Cardiac ventricle fibroblast (primary cell): ENCODE results near the gene PTGES3L. TPM values are rescaled to one million over a fixed set of nuclear protein-coding genes. Genes with fewer than 3 reads are reported as not detected.

Experiments used
- total RNA-seq: library from RNA; depleted of rRNA; stranded (reverse); fragments of >200 nt; gene quantifications from 2 replicates; pipeline ENCODE4 v1.2.3, GENCODE V29; 2015

PTGES3L gene
- total RNA-seq: not detected in 2 replicates

GRCh38 chr17:42979511-42980273 is at the start of gene PTGES3L:
PTGES3L (minus strand) TSS chr17:42980080; CDS start chr17:42980053, 27 bp downstream.

DNA sequence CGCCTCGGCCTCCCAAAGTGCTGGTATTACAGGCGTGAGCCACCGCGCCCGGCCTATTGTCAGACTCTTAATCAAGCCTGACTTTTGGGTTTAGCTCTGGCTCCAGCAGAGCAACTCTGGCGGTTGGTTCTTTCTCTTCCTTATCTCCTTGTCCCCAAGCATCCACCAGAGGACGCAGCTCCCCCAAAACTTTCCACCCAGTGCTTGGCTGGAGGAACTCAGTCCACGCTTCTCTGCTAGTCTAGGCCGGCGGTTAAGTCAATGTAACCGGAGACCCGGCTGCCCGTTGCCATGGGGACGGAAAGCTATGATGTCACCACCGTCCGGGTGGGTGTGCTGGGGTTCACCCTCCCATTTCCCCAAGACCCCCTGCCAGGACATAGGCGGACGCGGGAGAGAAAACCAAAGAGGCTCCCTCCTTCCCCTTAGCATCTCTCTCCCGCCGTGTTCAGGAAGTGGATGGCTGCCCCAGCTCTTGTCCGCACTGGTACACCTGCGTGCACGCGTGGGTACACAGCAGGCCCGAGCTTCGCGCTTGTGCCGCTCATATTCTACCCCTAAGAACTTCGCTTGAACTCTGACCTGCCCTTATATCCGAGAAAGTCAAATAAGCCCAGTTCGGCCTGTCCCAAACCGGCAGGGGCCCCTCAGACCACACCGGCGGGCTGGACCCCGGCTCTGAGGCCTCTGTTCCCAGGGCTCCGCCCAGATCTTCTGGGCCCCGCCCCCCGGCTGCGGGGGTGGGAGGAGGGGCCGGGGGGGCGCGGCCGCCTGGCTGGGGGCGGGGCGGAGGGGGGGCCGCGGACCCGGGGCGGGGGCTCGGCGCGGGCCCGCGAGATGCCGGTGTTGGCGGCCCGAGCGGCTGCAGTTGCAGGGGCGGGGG is 44.8 kb upstream of the PTGES3L start, which contains the start of gene RND2:
Gene RND2 (plus strand): TSS at position 825 of the 883 bp plus-strand sequence. CDS start 117 bp downstream, outside the sequence.

DNA sequence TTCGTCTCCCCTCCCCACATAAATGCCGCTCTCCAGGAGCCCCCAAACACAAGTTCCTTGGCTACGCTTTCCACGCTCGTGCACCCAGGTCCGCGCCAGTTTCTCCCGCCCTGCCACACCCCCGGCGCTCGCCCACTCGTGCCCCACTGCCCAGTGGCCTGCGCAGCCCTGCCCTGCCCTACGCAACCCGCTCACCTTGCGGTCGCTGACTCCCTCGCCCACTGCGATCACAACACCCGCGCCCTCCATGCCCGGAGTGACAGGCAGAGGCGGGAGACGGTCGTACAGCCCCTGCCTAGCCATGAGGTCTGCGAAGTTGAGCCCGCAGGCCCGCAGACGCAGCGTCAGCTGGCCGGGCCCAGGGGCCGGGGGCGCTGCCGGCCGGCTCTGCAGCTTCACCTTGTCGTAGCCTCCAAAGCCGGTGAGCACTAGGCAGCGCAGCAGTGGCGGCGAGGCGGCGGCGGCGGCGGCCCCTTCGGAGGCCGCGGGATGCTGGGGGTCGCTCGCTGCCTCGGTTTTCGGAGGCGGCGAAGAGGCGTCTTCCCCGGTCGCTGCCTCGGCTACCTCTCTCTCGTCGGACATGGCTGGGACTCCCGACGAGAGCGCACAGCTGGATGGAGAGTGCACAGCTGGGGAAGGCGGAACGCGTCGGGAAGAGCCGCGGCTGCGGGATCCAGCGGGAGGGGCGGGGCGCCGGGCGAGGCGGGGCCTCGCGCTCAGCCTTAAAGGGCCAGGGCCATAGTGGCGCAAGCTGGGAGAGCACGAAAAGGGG is 42.0 kb upstream of the PTGES3L start, which contains the start of gene VAT1:
Gene VAT1 (minus strand): TSS at position 645 of the 772 bp plus-strand sequence. CDS start 63 bp downstream, at position 582.

DNA sequence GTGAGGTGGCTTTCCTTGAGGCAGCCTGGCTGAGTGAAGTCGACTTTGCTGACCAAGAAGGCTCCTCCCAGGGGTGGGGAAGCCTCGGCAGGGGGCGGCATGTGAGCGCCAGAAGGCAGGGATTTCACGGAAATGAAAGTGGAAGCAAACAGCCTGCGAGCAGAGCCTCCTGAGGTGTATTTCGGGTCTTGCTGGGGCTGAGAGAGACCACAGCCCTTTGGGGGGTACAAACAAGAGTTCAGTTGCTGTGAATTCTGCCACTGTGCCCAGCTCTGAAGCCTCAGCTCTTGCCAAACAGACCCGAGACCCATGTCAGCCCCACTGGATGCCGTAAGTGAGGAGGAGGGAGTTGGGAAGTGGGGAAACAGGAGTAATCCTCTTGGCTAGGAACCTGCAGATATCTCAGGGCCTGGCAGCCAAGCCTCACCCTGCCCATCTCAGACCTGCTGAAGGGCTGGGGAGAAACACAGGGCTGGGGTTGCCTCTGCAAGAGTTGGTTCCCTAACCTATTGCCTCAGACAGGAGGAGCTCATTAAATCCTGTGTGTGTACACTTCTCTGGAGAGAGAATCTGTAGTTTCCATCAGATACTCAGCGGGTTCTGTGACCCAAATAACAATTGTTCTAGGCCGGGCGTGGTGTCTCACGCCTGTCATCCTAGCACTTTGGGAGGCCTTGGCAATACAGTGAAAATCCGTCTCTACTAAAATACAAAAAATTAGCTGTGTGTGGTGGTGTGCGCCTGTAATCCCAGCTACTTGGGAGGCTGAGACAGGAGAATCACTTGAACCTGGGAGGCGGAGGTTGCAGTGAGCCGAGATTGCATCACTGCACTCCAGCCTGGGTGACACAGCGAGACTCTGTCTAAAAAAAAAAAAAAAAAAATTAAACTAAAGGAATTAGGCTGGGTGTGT is 27.0 kb upstream of the PTGES3L start, which contains the start of gene IFI35:
Gene IFI35 (plus strand): TSS at position 146 of the 913 bp plus-strand sequence. CDS start 164 bp downstream, at position 310.

GRCh38 chr17:42997984-42998938 is 18.4 kb upstream of the PTGES3L start, which contains the start of gene RPL27:
RPL27 (plus strand) TSS chr17:42998419; CDS start chr17:42998751, 332 bp downstream.

GRCh38 chr17:42980274-42980765 is 440 bp upstream of the PTGES3L start, which contains the start of gene RUNDC1:
RUNDC1 (plus strand) TSS chr17:42980565; CDS start chr17:42980577, 12 bp downstream.

GRCh38 chr17:42964161-42964932 is 15.5 kb downstream of the PTGES3L start, which contains the start of gene AARSD1:
AARSD1 (minus strand) TSS chr17:42964454; CDS start chr17:42964440, 14 bp downstream.

Other genes starting within 250 kb of the PTGES3L start
- 13.1 and 14.2 TPM in 2 replicates for gene EZH1, start 235.0 kb downstream of the PTGES3L start, total RNA-seq
- gene RAMP2, start 218.9 kb downstream of the PTGES3L start, total RNA-seq: 0.24 and 1.8 TPM in 2 replicates
- gene VPS25, start 206.6 kb downstream of the PTGES3L start, total RNA-seq: 50.6 and 60.9 TPM in 2 replicates
- gene WNK4, start 199.5 kb downstream of the PTGES3L start, total RNA-seq: 1.4 and 1.5 TPM in 2 replicates
- 46.9 and 82.1 TPM in 2 replicates for gene COA3, start 181.4 kb downstream of the PTGES3L start, total RNA-seq
- not detected in 2 replicates for gene CNTD1, start 181.2 kb downstream of the PTGES3L start, total RNA-seq
- 57.2 and 68.1 TPM in 2 replicates for gene BECN1, start 155.8 kb downstream of the PTGES3L start, total RNA-seq
- 61.2 and 74.0 TPM in 2 replicates for gene PSME3, start 146.7 kb downstream of the PTGES3L start, total RNA-seq
- gene AOC2, start 135.5 kb downstream of the PTGES3L start, total RNA-seq: 0.34 and 1.4 TPM in 2 replicates
- gene AOC3, start 128.9 kb downstream of the PTGES3L start, total RNA-seq: 3.3 and 6.3 TPM in 2 replicates
- not detected in 2 replicates for gene G6PC1, start 79.3 kb downstream of the PTGES3L start, total RNA-seq
- 23.8 and 28.5 TPM in 2 replicates for gene AARSD1, start 15.6 kb downstream of the PTGES3L start, total RNA-seq
- gene RUNDC1, start 485 bp upstream of the PTGES3L start, total RNA-seq: 7.2 and 9.4 TPM in 2 replicates
- 1,508 and 1,514 TPM in 2 replicates for gene RPL27, start 18.3 kb upstream of the PTGES3L start, total RNA-seq
- 33.2 and 40.8 TPM in 2 replicates for gene IFI35, start 26.7 kb upstream of the PTGES3L start, total RNA-seq
- 154 and 167 TPM in 2 replicates for gene VAT1, start 42.3 kb upstream of the PTGES3L start, total RNA-seq
- gene RND2, start 45.2 kb upstream of the PTGES3L start, total RNA-seq: 0.19 and 0.20 TPM in 2 replicates
- gene BRCA1, start 145.3 kb upstream of the PTGES3L start, total RNA-seq: 2.4 and 3.7 TPM in 2 replicates
- gene NBR1, start 191.1 kb upstream of the PTGES3L start, total RNA-seq: 70.3 and 75.9 TPM in 2 replicates
- 1.5 and 2.0 TPM in 2 replicates for gene TMEM106A, start 231.8 kb upstream of the PTGES3L start, total RNA-seq
- not detected in 2 replicates for gene CCDC200, start 248.5 kb upstream of the PTGES3L start, total RNA-seq